SK-N-SH treated with all-trans-retinoic acid at 6 μM for 48 hours (cell line): ENCODE results near the gene GALNT12.

ENCODE experiments used
- ATAC-seq: fragments of 200-7000 bp; cut with Tn5 transposase; 3 replicates; pipeline ENCODE4 v1.9.1; 2020; ENCODE audit warnings: mild to moderate bottlenecking, moderate library complexity
- ARNTL ChIP-seq: fragments of 450-650 bp; formaldehyde crosslinking; IDR thresholded peaks from 2 replicates; pipeline ENCODE4 v1.5.0; 2020; ENCODE audit warnings: low read depth, mild to moderate bottlenecking, moderate library complexity, borderline replicate concordance
- BACH2 ChIP-seq: fragments of 250-450 bp; sonication (Bioruptor Pico); IDR thresholded peaks from 2 replicates; pipeline ENCODE4 v1.9.0; 2021; ENCODE audit warnings: mild to moderate bottlenecking, borderline replicate concordance
- CREB5 ChIP-seq: fragments of 250-450 bp; sonication (Bioruptor Pico); IDR thresholded peaks from 2 replicates; pipeline ENCODE4 v1.5.1; 2020; ENCODE audit warnings: low read depth, mild to moderate bottlenecking, moderate library complexity
- CSDC2 ChIP-seq: fragments of 250-450 bp; sonication (Bioruptor Pico); IDR thresholded peaks from 2 replicates; pipeline ENCODE4 v1.5.0; 2020; ENCODE audit warnings: mild to moderate bottlenecking, moderate library complexity
- ESRRG ChIP-seq: fragments of 250-450 bp; sonication (Bioruptor Pico); IDR thresholded peaks from 2 replicates; pipeline ENCODE4 v1.6.1; 2021; ENCODE audit warnings: mild to moderate bottlenecking
- GLIS3 ChIP-seq: fragments of 250-450 bp; sonication (Bioruptor Pico); IDR thresholded peaks from 2 replicates; pipeline ENCODE4 v1.5.0; 2020; ENCODE audit warnings: mild to moderate bottlenecking, moderate library complexity
- ISL1 ChIP-seq: fragments of 250-450 bp; sonication (Bioruptor Pico); IDR thresholded peaks from 2 replicates; pipeline ENCODE4 v2.1.2; 2022; ENCODE audit warnings: mild to moderate bottlenecking, moderate library complexity
- PATZ1 ChIP-seq: fragments of 250-450 bp; sonication (Bioruptor Pico); IDR thresholded peaks from 2 replicates; pipeline ENCODE4 v1.8.0; 2020; ENCODE audit warnings: mild to moderate bottlenecking, moderate library complexity, borderline replicate concordance
- RARB ChIP-seq: fragments of 250-450 bp; sonication (Bioruptor Pico); IDR thresholded peaks from 2 replicates; pipeline ENCODE4 v1.8.0; 2021; ENCODE audit warnings: mild to moderate bottlenecking, moderate library complexity
- SNAI2 ChIP-seq: fragments of 250-450 bp; sonication (Bioruptor Pico); IDR thresholded peaks from 2 replicates; pipeline ENCODE4 v1.5.0; 2020; ENCODE audit warnings: mild to moderate bottlenecking, moderate library complexity
- TCF4 ChIP-seq: fragments of 250-450 bp; sonication (Bioruptor Pico); IDR thresholded peaks from 2 replicates; pipeline ENCODE4 v1.8.0; 2021; ENCODE audit warnings: mild to moderate bottlenecking, moderate library complexity, borderline replicate concordance
- TSHZ2 ChIP-seq: fragments of 250-450 bp; sonication (Bioruptor Pico); IDR thresholded peaks from 2 replicates; pipeline ENCODE4 v1.5.0; 2020; ENCODE audit warnings: mild to moderate bottlenecking, moderate library complexity
- ZC3H10 ChIP-seq: fragments of 250-450 bp; sonication (Bioruptor Pico); IDR thresholded peaks from 2 replicates; pipeline ENCODE4 v1.5.1; 2021; ENCODE audit warnings: mild to moderate bottlenecking, moderate library complexity
- ZFP3 ChIP-seq: fragments of 250-450 bp; sonication (Bioruptor Pico); IDR thresholded peaks from 2 replicates; pipeline ENCODE4 v1.5.0; 2020; ENCODE audit warnings: mild to moderate bottlenecking, moderate library complexity
- ZFP30 ChIP-seq: fragments of 450-650 bp; formaldehyde crosslinking; IDR thresholded peaks from 2 replicates; pipeline ENCODE4 v1.5.0; 2022; ENCODE audit warnings: mild to moderate bottlenecking, moderate library complexity
- ZNF565 ChIP-seq: fragments of 450-650 bp; formaldehyde crosslinking; conservative IDR thresholded peaks from 2 replicates; pipeline ENCODE4 v1.5.0; 2020; ENCODE audit warnings: low read depth, mild to moderate bottlenecking, moderate library complexity
- ZNF8 ChIP-seq: fragments of 450-650 bp; formaldehyde crosslinking; IDR thresholded peaks from 2 replicates; pipeline ENCODE4 v1.5.0; 2020; ENCODE audit warnings: mild to moderate bottlenecking, moderate library complexity
- TF ChIP-seq, protein P1 (sequence below): fragments of 250-450 bp; sonication (Bioruptor Pico); IDR thresholded peaks from 2 replicates; pipeline ENCODE4 v1.5.1; 2021; ENCODE audit warnings: mild to moderate bottlenecking, moderate library complexity

Gene GALNT12

DNA sequence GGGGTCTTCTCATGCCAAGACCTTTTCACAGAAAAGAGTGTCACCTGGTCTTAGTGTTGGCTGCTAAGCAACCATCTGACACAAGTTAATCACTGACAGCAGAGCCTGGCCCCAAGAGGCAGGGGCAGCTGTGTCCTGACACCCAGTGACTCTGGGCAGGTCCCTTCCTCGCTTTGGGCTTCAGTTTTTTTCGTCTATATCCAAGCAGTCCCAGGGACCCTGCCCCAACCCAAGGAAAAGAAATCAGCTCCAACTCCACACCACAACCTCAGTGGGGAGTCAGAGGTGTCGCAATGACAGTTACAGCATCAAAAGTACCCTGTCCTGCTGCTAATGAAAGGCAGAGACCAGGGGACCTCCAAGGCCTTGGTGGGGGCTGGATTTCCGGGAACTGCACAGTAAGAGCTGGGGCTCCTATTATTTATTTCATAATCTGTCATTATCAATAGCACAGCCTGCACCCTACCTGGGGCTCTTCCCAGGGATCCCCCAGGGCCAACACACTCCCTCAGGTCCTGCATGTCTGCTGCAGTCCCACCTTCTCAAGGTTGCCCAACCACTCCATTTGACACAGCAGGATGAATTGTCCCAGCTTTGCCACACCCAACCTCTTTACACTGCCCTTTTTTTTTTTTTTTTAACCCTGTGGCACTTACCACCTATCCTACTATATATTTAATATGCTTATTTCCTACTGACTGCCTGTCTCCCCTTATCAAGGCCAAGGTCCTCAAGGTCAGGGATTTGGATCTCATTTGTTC, 20.5 kb upstream of the GALNT12 start:
- TF ChIP-seq RARB: no peak
- no peak for TF ChIP-seq ISL1 (CRISPR knock-in tag)
- TF ChIP-seq ARNTL (CRISPR knock-in tag): no peak
- no peak for TF ChIP-seq TSHZ2 (CRISPR knock-in tag)
- no peak for ATAC-seq

- TF ChIP-seq BACH2 (CRISPR knock-in tag) (no peak), ZNF8 (no peak), CREB5 (CRISPR knock-in tag) (no peak), GLIS3 (CRISPR knock-in tag) (no peak), RARB (no peak), CSDC2 (CRISPR knock-in tag) (no peak), SNAI2 (CRISPR knock-in tag) (no peak), ZFP3 (CRISPR knock-in tag) (no peak), TCF4 (CRISPR knock-in tag) (no peak), ZNF565 (CRISPR knock-in tag) (no peak)
- TF ChIP-seq, protein P1, sequence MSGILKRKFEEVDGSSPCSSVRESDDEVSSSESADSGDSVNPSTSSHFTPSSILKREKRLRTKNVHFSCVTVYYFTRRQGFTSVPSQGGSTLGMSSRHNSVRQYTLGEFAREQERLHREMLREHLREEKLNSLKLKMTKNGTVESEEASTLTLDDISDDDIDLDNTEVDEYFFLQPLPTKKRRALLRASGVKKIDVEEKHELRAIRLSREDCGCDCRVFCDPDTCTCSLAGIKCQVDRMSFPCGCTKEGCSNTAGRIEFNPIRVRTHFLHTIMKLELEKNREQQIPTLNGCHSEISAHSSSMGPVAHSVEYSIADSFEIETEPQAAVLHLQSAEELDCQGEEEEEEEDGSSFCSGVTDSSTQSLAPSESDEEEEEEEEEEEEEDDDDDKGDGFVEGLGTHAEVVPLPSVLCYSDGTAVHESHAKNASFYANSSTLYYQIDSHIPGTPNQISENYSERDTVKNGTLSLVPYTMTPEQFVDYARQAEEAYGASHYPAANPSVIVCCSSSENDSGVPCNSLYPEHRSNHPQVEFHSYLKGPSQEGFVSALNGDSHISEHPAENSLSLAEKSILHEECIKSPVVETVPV (CRISPR knock-in tag): no peak
Observed at GRCh38 chr9:98787766-98788335, 19.6 kb upstream of the GALNT12 start.

DNA sequence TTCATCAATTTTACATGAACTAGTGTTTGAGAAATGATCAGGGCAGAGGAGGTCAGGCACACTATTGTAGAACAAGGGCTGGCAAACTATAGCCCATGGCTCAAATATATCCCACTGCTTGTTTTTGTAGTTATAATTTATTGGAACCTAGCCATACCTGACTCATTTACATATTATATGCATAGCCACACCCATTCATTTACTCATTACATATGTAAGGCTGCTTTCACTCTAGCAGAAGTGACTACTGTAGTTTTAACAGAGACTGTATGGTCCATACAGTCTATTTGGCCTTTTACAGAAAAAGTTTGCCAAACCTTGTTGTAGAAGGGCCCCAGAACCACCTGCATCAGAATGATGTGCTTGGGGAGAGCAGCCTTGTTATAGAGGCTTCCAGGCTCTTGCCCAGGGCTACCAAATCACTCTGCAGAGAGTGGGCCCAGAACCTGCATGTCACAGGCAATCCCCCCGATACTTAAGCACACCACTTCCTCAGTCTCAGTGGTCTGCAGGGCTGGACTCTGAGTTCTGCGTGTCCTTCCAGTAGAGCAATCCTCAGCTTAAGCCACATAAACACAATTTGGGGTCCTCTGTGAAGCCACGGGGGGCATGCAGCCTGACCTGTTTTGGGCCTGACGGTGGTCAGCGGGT, 17.9 kb upstream of the GALNT12 start:
- TF ChIP-seq ESRRG (no peak), ZFP30 (CRISPR knock-in tag) (no peak), BACH2 (CRISPR knock-in tag) (no peak), ISL1 (CRISPR knock-in tag) (no peak), CREB5 (CRISPR knock-in tag) (no peak), SNAI2 (CRISPR knock-in tag) (no peak), PATZ1 (CRISPR knock-in tag) (no peak), ZNF565 (CRISPR knock-in tag) (no peak), ZC3H10 (CRISPR knock-in tag) (no peak)
- no peak for ATAC-seq

More at GRCh38 chr9:98787766-98788335, 19.6 kb upstream of the GALNT12 start:
- no peak for ATAC-seq
